Breast epithelium (tissue), 3 donors: ENCODE results near the gene PANK3.
"Not testable (repeated sequence)": the region's sequence is repeated elsewhere in the genome, so short reads cannot be mapped to it uniquely, and the experiment has no call there.

Source experiments
- POLR2AphosphoS5 ChIP-seq, 3 donors: sonication (generic); formaldehyde crosslinking; IDR thresholded peaks; one replicate each; pipeline ENCODE4 v1.6.1; 2017; ENCODE audit warnings: antibody characterized with exemption in 3 of 3
- TF ChIP-seq, protein P1 (sequence below), 3 donors: fragments of 450-650 bp; IDR thresholded peaks; one replicate each; pipeline ENCODE4 v1.5.1; 2016 to 2017; ENCODE audit warnings: antibody characterized with exemption in 3 of 3, mild to moderate bottlenecking in 3 of 3, moderate library complexity in 3 of 3

DNA sequence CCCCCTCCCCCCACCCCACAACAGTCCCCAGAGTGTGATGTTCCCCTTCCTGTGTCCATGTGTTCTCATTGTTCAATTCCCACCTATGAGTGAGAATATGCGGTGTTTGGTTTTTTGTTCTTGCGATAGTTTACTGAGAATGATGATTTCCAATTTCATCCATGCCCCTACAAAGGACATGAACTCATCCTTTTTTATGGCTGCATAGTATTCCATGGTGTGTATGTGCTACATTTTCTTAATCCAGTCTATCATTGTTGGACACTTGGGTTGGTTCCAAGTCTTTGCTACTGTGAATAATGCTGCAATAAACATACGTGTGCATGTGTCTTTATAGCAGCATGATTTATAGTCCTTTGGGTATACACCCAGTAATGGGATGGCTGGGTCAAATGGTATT is 5.5 kb downstream of the PANK3 start:
- TF ChIP-seq, protein P1, sequence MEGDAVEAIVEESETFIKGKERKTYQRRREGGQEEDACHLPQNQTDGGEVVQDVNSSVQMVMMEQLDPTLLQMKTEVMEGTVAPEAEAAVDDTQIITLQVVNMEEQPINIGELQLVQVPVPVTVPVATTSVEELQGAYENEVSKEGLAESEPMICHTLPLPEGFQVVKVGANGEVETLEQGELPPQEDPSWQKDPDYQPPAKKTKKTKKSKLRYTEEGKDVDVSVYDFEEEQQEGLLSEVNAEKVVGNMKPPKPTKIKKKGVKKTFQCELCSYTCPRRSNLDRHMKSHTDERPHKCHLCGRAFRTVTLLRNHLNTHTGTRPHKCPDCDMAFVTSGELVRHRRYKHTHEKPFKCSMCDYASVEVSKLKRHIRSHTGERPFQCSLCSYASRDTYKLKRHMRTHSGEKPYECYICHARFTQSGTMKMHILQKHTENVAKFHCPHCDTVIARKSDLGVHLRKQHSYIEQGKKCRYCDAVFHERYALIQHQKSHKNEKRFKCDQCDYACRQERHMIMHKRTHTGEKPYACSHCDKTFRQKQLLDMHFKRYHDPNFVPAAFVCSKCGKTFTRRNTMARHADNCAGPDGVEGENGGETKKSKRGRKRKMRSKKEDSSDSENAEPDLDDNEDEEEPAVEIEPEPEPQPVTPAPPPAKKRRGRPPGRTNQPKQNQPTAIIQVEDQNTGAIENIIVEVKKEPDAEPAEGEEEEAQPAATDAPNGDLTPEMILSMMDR (IDR thresholded peaks at IDR 0.05) = not testable (repeated sequence)
- not testable (repeated sequence) for TF ChIP-seq POLR2AphosphoS5 (IDR thresholded peaks at IDR 0.05)
